HuH-7.5 (cell line): Measurements from ENCODE around the gene TBCEL.
"Not testable (repeated sequence)": the region's sequence is repeated elsewhere in the genome, so short reads cannot be mapped to it uniquely, and the experiment has no call there.

Source experiments
- DNase-seq: peaks from one replicate; pipeline ENCODE4 v3.0.0; 2011; ENCODE audit warnings: low spot score

TBCEL gene

GRCh38 chr11:121108413-121108812 lies 84.5 kb downstream of the TBCEL start:
- no peak for DNase-seq

- no peak for DNase-seq
These were observed 85.6 kb downstream of the TBCEL start for GRCh38 chr11:121109471-121109870.

GRCh38 chr11:121109916-121110586 lies 86.1 kb downstream of the TBCEL start:
- DNase-seq, result no peak

GRCh38 chr11:121110871-121111724 lies 87.2 kb downstream of the TBCEL start:
- no peak for DNase-seq

GRCh38 chr11:121112498-121113455 lies 88.9 kb downstream of the TBCEL start:
- peak; percentile 60 for DNase-seq

GRCh38 chr11:121113611-121114010 lies 89.7 kb downstream of the TBCEL start:
- no peak for DNase-seq

GRCh38 chr11:121115024-121115423 lies 91.1 kb downstream of the TBCEL start:
- not testable (repeated sequence) for DNase-seq

GRCh38 chr11:121117788-121118187 lies 93.9 kb downstream of the TBCEL start:
- DNase-seq, result no peak

GRCh38 chr11:121119440-121119839 lies 95.5 kb downstream of the TBCEL start:
- DNase-seq, result no peak

- no peak for DNase-seq
These were observed 98.4 kb downstream of the TBCEL start for GRCh38 chr11:121122328-121122727.

GRCh38 chr11:121123496-121124069 lies 99.7 kb downstream of the TBCEL start:
- no peak for DNase-seq

GRCh38 chr11:121127809-121128208 lies 103.9 kb downstream of the TBCEL start:
- DNase-seq, result no peak

- DNase-seq, result no peak
These were observed 105.7 kb downstream of the TBCEL start for GRCh38 chr11:121129362-121130340.

GRCh38 chr11:121131656-121132055 lies 107.8 kb downstream of the TBCEL start:
- DNase-seq, result no peak

- no peak for DNase-seq
These were observed 108.5 kb downstream of the TBCEL start for GRCh38 chr11:121132211-121132976.

- DNase-seq, result no peak
These were observed 110.9 kb downstream of the TBCEL start for GRCh38 chr11:121134741-121135312.

GRCh38 chr11:121137005-121137404 lies 113.1 kb downstream of the TBCEL start:
- DNase-seq, result no peak

GRCh38 chr11:121138259-121138658 lies 114.4 kb downstream of the TBCEL start:
- no peak for DNase-seq

GRCh38 chr11:121140369-121140768 lies 116.5 kb downstream of the TBCEL start:
- no peak for DNase-seq
